MM.1S (cell line): ENCODE measurements around the gene MIGA1.

Experiments
- CTCF ChIP-seq: fragments of 300-600 bp; sonication (generic); IDR thresholded peaks from 2 replicates; pipeline ENCODE4 v1.5.1; 2016; ENCODE audit warnings: antibody characterized with exemption, low read length, mixed read lengths
- EZH2 ChIP-seq: fragments of 300-600 bp; sonication (generic); optimal IDR thresholded peaks from 2 replicates; pipeline ENCODE3; 2017; ENCODE audit warnings: low read depth, mild to moderate bottlenecking, antibody characterized with exemption, low read length, mixed read lengths
- EZH2phosphoT487 ChIP-seq: fragments of 300-600 bp; sonication (generic); IDR thresholded peaks from 2 replicates; pipeline ENCODE4 v1.6.1; 2018; ENCODE audit warnings: antibody characterized with exemption, low read length

GRCh38 chr1:77742011-77742555 is 37.4 kb upstream of the MIGA1 start:
- TF ChIP-seq CTCF (no peak), EZH2 (no peak), EZH2phosphoT487 (no peak)
